Activated T-cell treated with anti-CD3 and anti-CD28 coated beads, Interleukin-2, amount 50 U/mL, for 72 hours (primary cell): Measurements from ENCODE around the gene OSBP2. TPM values are rescaled to one million over a fixed set of nuclear protein-coding genes. Genes with fewer than 3 reads are reported as not detected.

Source experiments
- ATAC-seq, 2 donors: fragments of 150-1000 bp; cut with Tn5 transposase; replicated peaks in 1 of 2; 2 replicates each; pipeline ENCODE4 v1.10.0; 2021; ENCODE audit warnings: moderate library complexity in 2 of 2, mild to moderate bottlenecking in 1 of 2
- DNase-seq, 2 donors: peaks; one replicate each; pipeline ENCODE4 v3.0.0; 2021 to 2022; ENCODE audit warnings: mixed read lengths in 1 of 2
- H3K27ac Mint-ChIP-seq: one replicate; pipeline ENCODE4 v1.8.0; 2022; ENCODE audit warnings: mild to moderate bottlenecking, moderate library complexity, mixed read lengths
- H3K27me3 Mint-ChIP-seq: one replicate; pipeline ENCODE4 v1.8.0; 2022; ENCODE audit warnings: low read depth, mixed read lengths
- H3K36me3 Mint-ChIP-seq, 2 donors: one replicate each; pipeline ENCODE4 v1.8.0; 2022; ENCODE audit warnings: mixed read lengths in 2 of 2, mild to moderate bottlenecking in 1 of 2; ENCODE audit not compliant: insufficient read depth in 2 of 2
- H3K4me1 Mint-ChIP-seq: one replicate; pipeline ENCODE4 v1.8.0; 2022; ENCODE audit warnings: low read depth, mixed read lengths
- H3K4me3 Mint-ChIP-seq, 2 donors: one replicate each; pipeline ENCODE4 v1.8.0; 2022; ENCODE audit warnings: mild to moderate bottlenecking in 2 of 2, mixed read lengths in 2 of 2, moderate library complexity in 2 of 2
- H3K9me3 Mint-ChIP-seq, 2 donors: one replicate each; pipeline ENCODE4 v1.8.0; 2022; ENCODE audit warnings: mixed read lengths in 2 of 2
- total RNA-seq, 2 donors: library from RNA; stranded (reverse); gene quantifications; one replicate each; pipeline ENCODE4 v1.2.3, GENCODE V29; 2022

Gene OSBP2
- total RNA-seq, 2 donors from 2014 or later: 7.2 to 11.9 TPM

DNA sequence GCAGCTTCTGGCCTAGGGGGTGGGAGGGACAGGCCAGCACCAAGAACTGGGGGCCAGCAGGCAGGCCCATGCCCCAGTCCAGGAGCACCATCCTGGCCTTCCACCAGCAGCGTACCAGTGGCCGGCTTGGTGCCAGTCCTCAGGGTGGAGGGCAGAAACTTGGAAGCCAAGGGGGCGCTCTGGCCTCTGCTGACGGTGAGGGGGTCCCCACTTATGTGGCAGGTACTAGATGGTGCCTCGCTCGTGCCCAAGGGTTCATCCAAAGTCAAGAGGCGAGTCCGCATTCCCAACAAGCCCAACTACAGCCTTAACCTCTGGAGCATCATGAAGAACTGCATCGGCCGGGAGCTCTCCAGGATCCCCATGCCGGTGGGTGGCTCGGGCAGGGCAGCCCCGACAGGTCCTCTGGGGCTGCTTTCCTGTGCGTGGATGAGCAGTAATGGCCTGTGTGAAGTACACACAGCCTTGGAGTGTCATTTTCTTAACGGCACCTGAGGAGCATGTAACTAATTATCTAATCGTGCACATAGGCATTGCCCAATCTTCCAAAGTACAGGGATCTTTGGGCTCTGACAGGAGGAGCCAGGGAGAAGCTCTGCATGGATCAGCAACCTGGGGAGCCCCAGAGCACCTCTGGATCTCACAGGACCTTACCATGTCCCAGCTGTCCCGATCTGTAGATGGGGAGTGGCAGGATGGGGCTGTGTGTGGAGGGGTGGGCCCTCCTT, 194.8 kb downstream of the OSBP2 start:
- no peaks in the 10 kb centered on the region for H3K27me3 Mint-ChIP-seq
- peaks cover 21% of the 10 kb centered on the region for H3K4me1 Mint-ChIP-seq
- ATAC-seq (no peak), DNase-seq (no peak)
- no peaks in the 10 kb centered on the region for H3K9me3 Mint-ChIP-seq
- H3K27ac Mint-ChIP-seq: no peak overlapping the region
- no peak overlapping the region for H3K4me3 Mint-ChIP-seq
- H3K36me3 Mint-ChIP-seq: no peaks in the 10 kb centered on the region

DNA sequence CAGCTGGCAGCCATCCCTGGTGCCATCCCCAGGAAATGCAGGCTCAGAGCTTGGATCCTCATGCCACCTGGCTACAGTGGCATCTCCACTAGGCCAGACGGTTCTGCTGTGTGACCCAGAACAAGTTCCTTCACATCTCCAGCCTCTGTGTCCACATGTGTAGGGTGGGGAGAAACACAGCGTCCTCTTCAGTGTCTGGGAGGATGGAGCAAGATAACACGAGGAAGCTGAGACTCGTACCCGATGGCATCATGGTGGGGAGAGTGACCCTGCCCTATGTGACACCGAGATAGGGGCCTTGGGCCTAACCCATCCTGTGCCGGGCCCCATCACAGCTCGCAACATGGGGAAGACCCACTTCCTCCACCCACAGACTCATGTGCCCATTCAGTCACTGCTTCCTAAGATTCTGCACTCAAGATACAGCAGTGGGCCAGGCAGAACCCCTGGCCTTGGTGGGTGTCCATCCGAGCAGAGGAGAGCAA, 195.4 kb downstream of the OSBP2 start:
- Mint-ChIP-seq H3K9me3 (no peaks in the 10 kb centered on the region), H3K36me3 (no peaks in the 10 kb centered on the region), H3K4me3 (no peak overlapping the region), H3K27ac (no peak overlapping the region), H3K4me1 (peaks cover 24% of the 10 kb centered on the region), H3K27me3 (no peaks in the 10 kb centered on the region)
- DNase-seq: no peak
- ATAC-seq: no peak

DNA sequence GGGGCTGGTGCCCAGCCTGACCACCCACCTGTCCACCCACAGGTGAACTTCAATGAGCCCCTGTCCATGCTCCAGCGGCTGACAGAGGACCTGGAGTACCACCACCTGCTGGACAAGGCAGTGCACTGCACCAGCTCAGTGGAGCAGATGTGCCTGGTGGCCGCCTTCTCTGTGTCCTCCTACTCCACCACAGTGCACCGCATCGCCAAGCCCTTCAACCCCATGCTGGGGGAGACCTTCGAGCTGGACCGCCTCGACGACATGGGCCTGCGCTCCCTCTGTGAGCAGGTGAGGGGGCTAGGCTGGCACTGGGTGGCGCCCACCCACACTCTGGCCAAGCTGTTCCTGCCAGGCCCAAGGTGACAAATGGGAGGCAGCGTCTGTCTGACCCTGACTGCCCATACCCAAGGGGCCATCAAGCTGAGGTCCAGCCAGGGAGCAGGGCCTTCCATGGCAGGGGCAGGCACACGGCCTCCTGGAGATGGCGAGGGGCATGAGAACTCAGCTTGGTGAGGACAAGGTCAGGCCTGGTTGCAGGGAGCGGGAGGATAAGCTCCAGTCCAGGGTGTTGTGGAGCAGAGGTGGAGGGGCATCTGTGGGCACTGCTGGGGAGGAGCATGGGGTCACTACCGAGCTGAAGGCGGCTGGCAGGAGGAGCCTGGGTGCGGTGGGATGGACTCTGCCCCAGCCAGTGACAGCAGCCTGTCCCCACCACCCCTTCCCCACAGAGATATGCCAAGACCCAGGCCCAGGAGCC, 196.2 kb downstream of the OSBP2 start:
- peaks cover 24% of the 10 kb centered on the region for H3K4me1 Mint-ChIP-seq

DNA sequence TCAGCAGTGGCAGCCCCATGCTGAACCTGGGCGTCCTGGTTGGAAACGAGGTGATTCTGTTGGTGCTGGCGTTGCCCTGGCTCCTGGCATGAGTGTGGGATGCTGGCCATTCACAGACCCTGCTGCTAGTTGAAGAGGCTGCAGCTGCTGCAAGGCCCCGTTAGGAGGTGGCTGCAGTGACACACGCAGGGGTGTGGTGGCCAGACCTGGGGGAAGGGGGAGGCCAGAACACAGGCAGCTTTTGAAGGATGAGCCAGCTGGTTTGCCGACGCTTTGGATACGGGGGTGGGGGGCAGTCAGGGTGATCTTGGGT, 196.7 kb downstream of the OSBP2 start:
- Mint-ChIP-seq H3K4me1 (peaks cover 24% of the 10 kb centered on the region), H3K36me3 (peaks cover 0 to 2% of the 10 kb centered on the region in 2 donors), H3K27ac (no peak overlapping the region), H3K9me3 (no peaks in the 10 kb centered on the region), H3K4me3 (no peak overlapping the region), H3K27me3 (no peaks in the 10 kb centered on the region)
- ATAC-seq (no peak), DNase-seq (no peak)

More for the DNA sequence above, 196.2 kb downstream of the OSBP2 start:
- Mint-ChIP-seq H3K4me3 (no peak overlapping the region), H3K9me3 (no peaks in the 10 kb centered on the region), H3K27ac (no peak overlapping the region), H3K27me3 (no peaks in the 10 kb centered on the region), H3K36me3 (no peaks in the 10 kb centered on the region)
- DNase-seq (peak; percentile 29 to 41), ATAC-seq (peak; percentile 54 to 68)

DNA sequence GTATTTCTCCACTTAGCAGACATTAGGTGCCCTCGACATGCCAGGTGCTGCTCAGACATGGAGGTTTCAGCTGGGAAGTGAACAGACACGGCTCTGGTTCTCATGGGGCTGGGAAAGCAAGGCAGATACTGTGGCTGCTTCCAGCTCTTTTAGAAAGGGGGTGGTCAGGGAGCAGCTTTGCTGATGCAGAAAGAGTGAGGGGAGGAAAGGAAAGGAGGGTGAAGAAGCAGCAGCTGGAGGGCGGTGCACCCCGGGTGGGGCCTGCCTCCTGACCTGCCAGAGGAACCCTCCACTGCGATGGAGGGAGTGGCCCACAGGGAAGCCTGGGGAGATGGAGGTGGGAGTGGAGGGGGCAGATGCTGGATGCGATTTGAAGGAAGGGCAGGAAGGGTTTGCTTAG, 197.1 kb downstream of the OSBP2 start:
- no peak overlapping the region for H3K4me3 Mint-ChIP-seq

DNA sequence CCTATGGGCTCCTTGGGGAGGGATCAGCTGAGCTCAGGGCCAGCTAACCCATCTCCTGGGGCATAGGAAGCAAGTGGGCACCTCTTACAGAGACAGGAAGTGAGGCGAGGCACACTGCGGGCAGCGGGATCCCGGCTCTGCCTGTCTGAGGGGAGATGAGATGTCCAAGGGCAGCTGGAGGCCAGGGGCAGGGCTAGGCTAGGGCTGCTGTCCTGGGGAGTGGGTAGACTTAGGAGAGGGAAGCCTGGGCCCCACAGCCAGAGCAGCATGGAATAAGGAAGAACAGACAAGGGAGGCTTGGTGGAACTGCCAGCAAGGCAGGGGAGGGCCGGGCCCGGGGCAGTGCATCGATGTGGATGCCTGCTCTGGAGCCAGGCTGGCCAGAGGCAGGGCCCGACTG, 197.6 kb downstream of the OSBP2 start:
- Mint-ChIP-seq H3K4me1 (peaks cover 24% of the 10 kb centered on the region), H3K27me3 (no peaks in the 10 kb centered on the region), H3K36me3 (peaks cover 1 to 2% of the 10 kb centered on the region in 2 donors), H3K9me3 (no peaks in the 10 kb centered on the region), H3K4me3 (no peak overlapping the region), H3K27ac (no peak overlapping the region)
- no peak for DNase-seq
- ATAC-seq: no peak

More for the DNA sequence above, 197.1 kb downstream of the OSBP2 start:
- no peak for DNase-seq
- ATAC-seq: no peak
- Mint-ChIP-seq H3K27me3 (no peaks in the 10 kb centered on the region), H3K4me1 (peaks cover 24% of the 10 kb centered on the region), H3K9me3 (no peaks in the 10 kb centered on the region), H3K27ac (no peak overlapping the region), H3K36me3 (peaks cover 0 to 2% of the 10 kb centered on the region in 2 donors)

DNA sequence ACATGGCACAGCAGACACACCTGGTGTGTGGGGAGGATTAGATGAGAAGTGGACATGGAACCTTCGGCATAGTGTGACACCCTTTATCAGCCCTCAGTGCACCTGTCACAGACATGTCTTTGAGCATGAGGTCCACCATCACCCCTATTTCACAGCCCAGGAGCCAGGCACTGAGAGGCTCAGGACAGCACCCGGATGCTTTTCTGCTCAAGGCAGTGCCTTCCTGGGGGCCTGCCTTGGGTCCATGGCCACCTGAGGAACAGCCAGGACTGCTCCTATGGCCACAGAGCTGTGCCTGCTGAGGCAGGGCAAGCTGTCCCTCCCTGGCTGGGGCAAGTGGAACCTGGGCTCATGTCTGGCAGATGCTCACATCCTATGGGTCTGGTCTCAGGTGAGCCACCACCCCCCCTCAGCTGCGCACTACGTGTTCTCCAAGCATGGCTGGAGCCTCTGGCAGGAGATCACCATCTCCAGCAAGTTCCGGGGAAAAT, 198.1 kb downstream of the OSBP2 start:
- H3K9me3 Mint-ChIP-seq: no peaks in the 10 kb centered on the region
- peaks cover 2% of the 10 kb centered on the region in 2 donors for H3K36me3 Mint-ChIP-seq
- DNase-seq (no peak), ATAC-seq (no peak)
- H3K4me3 Mint-ChIP-seq: no peak overlapping the region
- no peak overlapping the region for H3K27ac Mint-ChIP-seq
- H3K4me1 Mint-ChIP-seq: peaks cover 24% of the 10 kb centered on the region
- no peaks in the 10 kb centered on the region for H3K27me3 Mint-ChIP-seq

DNA sequence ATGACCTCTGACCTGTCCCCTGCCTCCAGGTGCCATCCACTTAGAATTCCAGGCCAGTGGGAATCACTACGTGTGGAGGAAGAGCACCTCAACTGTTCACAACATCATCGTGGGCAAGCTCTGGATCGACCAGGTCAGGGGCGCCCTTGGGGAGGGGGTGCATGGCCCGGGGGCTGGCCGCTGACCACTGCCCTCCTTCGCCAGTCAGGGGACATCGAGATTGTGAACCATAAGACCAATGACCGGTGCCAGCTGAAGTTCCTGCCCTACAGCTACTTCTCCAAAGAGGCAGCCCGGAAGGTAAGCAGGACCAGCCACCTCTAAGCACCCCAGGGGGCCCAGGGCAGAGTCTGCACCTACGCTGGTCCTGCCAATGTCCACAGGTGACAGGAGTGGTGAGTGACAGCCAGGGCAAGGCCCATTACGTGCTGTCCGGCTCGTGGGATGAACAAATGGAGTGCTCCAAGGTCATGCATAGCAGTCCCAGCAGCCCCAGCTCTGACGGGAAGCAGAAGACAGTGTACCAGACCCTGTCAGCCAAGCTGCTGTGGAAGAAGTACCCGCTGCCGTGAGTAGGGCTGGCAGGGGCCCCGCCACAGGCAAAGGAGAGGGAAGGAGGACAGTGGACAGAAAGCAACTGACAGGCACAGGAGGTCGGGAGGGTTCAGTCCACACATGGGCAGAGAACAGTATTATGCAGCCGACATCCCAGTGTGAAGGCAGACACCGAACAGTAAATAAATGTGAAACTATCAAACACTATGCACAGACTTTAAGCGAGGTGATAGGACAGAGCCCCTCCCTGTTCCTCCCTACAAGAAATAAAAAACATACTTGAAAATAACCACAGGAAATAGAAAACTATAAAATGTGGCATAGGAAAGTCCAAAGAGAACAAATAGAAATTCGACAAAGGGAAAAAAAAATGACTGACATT, 199.0 kb downstream of the OSBP2 start:
- Mint-ChIP-seq H3K27ac (peak overlapping the region; percentile 49), H3K36me3 (peaks cover 2 to 5% of the 10 kb centered on the region in 2 donors)
- no peak for ATAC-seq

DNA sequence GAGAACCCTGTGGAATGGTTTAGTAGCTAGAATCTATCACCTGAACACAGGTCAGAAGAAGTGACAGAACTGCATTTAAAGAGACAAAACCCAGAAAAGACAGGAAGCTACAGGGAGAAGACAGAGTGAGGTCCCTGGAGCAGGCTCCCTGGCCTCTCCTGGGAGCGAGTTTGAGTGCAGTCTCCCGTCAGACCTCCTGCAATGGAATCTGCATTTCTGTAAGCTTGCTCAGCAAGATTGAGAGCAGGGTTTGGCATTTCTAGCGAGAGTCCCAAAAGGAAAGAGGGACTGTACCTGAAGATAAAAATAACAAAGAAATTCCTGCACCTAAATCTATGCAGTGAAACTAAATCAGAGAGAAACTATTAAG, 199.7 kb downstream of the OSBP2 start:
- Mint-ChIP-seq H3K27me3 (no peaks in the 10 kb centered on the region), H3K4me3 (no peak overlapping the region), H3K36me3 (peaks cover 4 to 5% of the 10 kb centered on the region in 2 donors), H3K4me1 (peaks cover 24% of the 10 kb centered on the region), H3K9me3 (no peaks in the 10 kb centered on the region), H3K27ac (peak overlapping the region; percentile 49)
- no peak for DNase-seq
- ATAC-seq: no peak

More for the DNA sequence above, 199.0 kb downstream of the OSBP2 start:
- H3K9me3 Mint-ChIP-seq: no peaks in the 10 kb centered on the region
- no peaks in the 10 kb centered on the region for H3K27me3 Mint-ChIP-seq
- H3K4me1 Mint-ChIP-seq: peaks cover 24% of the 10 kb centered on the region
- DNase-seq: no peak
- H3K4me3 Mint-ChIP-seq: peak overlapping the region; percentile 26 to 27

DNA sequence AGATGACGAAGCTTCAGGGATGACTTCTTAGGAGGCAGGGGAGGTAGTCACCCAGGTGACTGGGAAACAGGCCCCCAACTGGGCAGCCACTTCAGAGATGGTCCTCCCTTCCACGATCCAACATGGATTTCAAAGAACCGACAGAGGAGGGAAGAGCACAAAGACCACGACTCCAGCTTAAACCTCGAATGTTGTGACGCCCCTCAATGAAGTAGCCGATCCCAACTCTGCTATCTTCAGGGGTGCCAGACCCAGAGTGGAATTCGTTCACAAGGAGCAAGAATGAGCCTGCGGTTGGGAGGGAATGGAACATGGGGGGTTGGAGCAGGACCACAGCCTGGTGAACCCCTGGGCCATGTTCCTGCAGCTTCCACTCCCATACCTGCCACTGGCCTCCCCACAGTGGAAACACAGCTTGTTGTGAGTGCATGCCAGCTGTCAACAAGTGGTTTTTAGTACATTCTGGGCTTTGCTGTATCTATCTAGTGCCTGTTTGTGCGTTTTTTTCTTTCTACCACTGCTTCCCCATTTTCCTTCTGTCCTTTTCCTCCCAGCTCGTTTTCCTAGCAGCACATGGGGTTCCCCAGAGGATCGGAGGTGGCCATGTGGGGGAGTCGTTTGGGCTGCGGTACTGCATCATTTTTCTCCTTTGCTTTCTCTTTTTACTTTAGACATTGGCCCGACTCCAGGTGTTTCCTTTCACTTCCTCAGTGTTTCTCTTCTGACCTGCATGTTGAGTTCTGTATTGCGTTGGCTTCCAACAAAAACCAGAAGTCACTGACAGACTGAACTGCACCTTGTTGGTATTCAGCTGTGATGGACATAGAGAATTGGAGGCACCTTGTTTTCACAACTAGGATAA, 208.1 kb downstream of the OSBP2 start:
- Mint-ChIP-seq H3K4me1 (peaks cover 8% of the 10 kb centered on the region), H3K36me3 (peaks cover 6 to 11% of the 10 kb centered on the region in 2 donors), H3K9me3 (no peaks in the 10 kb centered on the region), H3K27ac (no peak overlapping the region), H3K4me3 (no peak overlapping the region), H3K27me3 (no peaks in the 10 kb centered on the region)
- ATAC-seq (no peak), DNase-seq (no peak)

DNA sequence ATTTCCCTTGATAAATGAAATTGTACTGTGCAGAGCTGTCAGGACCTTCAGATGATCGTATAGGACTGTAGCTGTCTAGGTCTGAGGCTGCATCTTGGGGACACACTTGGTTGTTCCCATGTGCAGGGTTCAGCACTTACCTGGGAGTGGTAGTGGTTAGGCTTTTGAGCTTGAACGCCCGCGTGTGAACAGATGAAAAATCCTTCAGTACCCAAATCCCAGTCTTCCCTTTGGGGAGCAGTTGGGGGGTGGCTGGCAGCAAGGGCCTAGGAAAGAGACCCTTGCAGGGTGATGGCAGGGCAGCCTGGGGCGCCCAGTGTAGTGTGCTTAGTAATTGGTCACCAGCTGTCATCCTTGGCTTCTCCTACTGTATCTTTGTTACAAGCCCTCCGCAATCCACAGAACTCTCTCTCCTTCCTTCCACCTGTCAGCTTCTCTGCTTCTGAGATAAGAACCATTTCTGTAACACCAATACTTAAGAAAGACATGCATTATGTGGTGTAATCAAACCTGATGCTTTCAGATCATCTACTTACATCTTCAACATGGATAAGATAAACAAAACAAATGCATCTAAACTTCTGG, 209.3 kb downstream of the OSBP2 start:
- Mint-ChIP-seq H3K27me3 (no peaks in the 10 kb centered on the region), H3K36me3 (peaks cover 3 to 11% of the 10 kb centered on the region in 2 donors), H3K4me3 (no peak overlapping the region), H3K4me1 (peaks cover 8% of the 10 kb centered on the region), H3K9me3 (no peaks in the 10 kb centered on the region), H3K27ac (no peak overlapping the region)
- DNase-seq (no peak), ATAC-seq (no peak)
